Endothelial cell of umbilical vein (primary cell): ENCODE data around the gene TMPRSS6.

Experiments
- EZH2 ChIP-seq: IDR thresholded peaks from 2 replicates; pipeline ENCODE4 v1.6.1; 2012; ENCODE audit warnings: borderline replicate concordance, low read depth, mild to moderate bottlenecking, moderate library complexity, low read length, inconsistent platforms; ENCODE audit not compliant: severe bottlenecking
- MYC ChIP-seq: IDR thresholded peaks from one replicate; pipeline ENCODE4 v1.6.1; 2011; ENCODE audit warnings: mild to moderate bottlenecking, low read depth, low read length
- POLR2A ChIP-seq: IDR thresholded peaks from 2 replicates; pipeline ENCODE4 v1.6.1; 2012; ENCODE audit warnings: low read depth, mild to moderate bottlenecking, control low read depth, low read length
- POLR2AphosphoS5 ChIP-seq: IDR thresholded peaks from 2 replicates; pipeline ENCODE4 v1.6.1; 2012; ENCODE audit warnings: low read depth, mild to moderate bottlenecking, control low read depth, low read length, moderate library complexity; ENCODE audit not compliant: insufficient read depth
- TF ChIP-seq, protein P1 (sequence below), 2 donors: IDR thresholded peaks; 1 replicate in 1 of 2; 2 replicates in 1 of 2; pipeline ENCODE4 v1.5.1; 2011; ENCODE audit warnings: low read length in 2 of 2, mild to moderate bottlenecking in 2 of 2, moderate library complexity in 2 of 2, control low read depth in 1 of 2, inconsistent platforms in 1 of 2, low read depth in 1 of 2; ENCODE audit not compliant: insufficient read depth in 1 of 2; ENCODE audit errors: extremely low read depth in 1 of 2

DNA sequence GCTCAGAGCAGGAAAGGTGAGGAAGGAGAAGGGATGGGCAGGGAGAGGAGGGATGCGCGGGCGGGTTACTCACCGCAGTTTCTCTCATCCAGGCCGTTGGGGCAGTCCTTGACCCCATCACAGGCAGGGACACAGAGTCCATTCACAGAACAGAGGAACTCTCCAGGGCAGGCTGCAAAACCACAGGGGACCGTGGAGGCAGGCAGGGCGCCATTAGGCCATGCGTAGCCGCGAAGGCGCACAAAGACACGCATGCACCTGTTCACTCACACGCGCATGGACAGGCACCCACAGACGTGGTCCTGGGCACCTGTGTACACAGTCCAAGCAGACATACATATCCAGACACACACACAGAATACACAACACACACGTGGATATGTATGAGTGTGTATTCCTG is 35.0 kb downstream of the TMPRSS6 start:
- TF ChIP-seq POLR2A (no peak), EZH2 (no peak), MYC (no peak), POLR2AphosphoS5 (no peak)
- TF ChIP-seq, protein P1, sequence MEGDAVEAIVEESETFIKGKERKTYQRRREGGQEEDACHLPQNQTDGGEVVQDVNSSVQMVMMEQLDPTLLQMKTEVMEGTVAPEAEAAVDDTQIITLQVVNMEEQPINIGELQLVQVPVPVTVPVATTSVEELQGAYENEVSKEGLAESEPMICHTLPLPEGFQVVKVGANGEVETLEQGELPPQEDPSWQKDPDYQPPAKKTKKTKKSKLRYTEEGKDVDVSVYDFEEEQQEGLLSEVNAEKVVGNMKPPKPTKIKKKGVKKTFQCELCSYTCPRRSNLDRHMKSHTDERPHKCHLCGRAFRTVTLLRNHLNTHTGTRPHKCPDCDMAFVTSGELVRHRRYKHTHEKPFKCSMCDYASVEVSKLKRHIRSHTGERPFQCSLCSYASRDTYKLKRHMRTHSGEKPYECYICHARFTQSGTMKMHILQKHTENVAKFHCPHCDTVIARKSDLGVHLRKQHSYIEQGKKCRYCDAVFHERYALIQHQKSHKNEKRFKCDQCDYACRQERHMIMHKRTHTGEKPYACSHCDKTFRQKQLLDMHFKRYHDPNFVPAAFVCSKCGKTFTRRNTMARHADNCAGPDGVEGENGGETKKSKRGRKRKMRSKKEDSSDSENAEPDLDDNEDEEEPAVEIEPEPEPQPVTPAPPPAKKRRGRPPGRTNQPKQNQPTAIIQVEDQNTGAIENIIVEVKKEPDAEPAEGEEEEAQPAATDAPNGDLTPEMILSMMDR (IDR thresholded peaks at IDR 0.05; ENCODE audit: extremely low read depth in 1 of 2, insufficient read depth in 1 of 2, low read depth in 1 of 2, low read length in 2 of 2), result no peak
